Stimulated activated effector memory CD8-positive, alpha-beta T cell treated with anti-CD3 and anti-CD28 coated beads, Interleukin-12 subunit alpha, Interleukin-12 subunit beta, amount 100 ng/mL, for 72 hours (primary cell): ENCODE data around the gene PDCD1LG2.
"Not testable (repeated sequence)": the region's sequence is repeated elsewhere in the genome, so short reads cannot be mapped to it uniquely, and the experiment has no call there.

Source experiments
- ATAC-seq: fragments of 150-1000 bp; cut with Tn5 transposase; 2 replicates; pipeline ENCODE4 v1.10.0; 2021
- DNase-seq, 2 donors: peaks; one replicate each; pipeline ENCODE4 v3.0.0; 2021 to 2022; ENCODE audit warnings: low spot score in 2 of 2
- H3K27ac Mint-ChIP-seq: one replicate; pipeline ENCODE4 v1.8.0; 2022; ENCODE audit warnings: mild to moderate bottlenecking, mixed read lengths
- H3K36me3 Mint-ChIP-seq: one replicate; pipeline ENCODE4 v1.8.0; 2022; ENCODE audit warnings: mild to moderate bottlenecking, mixed read lengths
- H3K4me1 Mint-ChIP-seq: one replicate; pipeline ENCODE4 v1.8.0; 2022; ENCODE audit warnings: mixed read lengths
- H3K4me3 Mint-ChIP-seq: one replicate; pipeline ENCODE4 v1.8.0; 2022; ENCODE audit warnings: mild to moderate bottlenecking, mixed read lengths
- H3K9me3 Mint-ChIP-seq: one replicate; pipeline ENCODE4 v1.8.0; 2022; ENCODE audit warnings: mixed read lengths

The PDCD1LG2 gene

DNA sequence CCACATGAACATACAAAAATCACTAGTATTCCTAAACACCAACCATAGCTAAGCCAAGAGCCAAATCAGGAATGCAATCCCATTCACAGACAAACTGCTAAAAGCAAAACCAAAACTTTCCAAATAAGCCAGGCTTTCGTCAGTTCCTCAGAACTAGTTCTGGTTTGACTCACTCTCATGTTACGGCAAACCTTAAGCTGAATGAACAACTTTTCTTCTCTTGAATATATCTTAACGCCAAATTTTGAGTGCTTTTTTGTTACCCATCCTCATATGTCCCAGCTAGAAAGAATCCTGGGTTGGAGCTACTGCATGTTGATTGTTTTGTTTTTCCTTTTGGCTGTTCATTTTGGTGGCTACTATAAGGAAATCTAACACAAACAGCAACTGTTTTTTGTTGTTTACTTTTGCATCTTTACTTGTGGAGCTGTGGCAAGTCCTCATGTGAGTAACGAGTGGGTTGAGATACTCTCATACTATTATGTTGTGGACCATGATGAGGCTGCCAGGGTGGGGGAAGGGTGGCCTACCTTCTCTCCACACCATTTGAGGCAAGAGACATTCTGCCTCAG lies at the start of gene PDCD1LG2:
Gene PDCD1LG2, plus strand, starts transcription at position 172 of the 572 bp plus-strand sequence. CDS start 12,016 bp downstream, outside the sequence.
- peak; percentile 12 to 70 for DNase-seq
- peak; percentile 97 for ATAC-seq
- peak within 1 kb of the TSS; percentile 89 for H3K27ac Mint-ChIP-seq
- H3K4me3 Mint-ChIP-seq = peak within 1 kb of the TSS; percentile 62
- no peaks in the 10 kb centered on the region for H3K36me3 Mint-ChIP-seq
- peaks cover 3% of the 10 kb centered on the region for H3K9me3 Mint-ChIP-seq
- peaks cover 53% of the 10 kb centered on the region for H3K4me1 Mint-ChIP-seq

DNA sequence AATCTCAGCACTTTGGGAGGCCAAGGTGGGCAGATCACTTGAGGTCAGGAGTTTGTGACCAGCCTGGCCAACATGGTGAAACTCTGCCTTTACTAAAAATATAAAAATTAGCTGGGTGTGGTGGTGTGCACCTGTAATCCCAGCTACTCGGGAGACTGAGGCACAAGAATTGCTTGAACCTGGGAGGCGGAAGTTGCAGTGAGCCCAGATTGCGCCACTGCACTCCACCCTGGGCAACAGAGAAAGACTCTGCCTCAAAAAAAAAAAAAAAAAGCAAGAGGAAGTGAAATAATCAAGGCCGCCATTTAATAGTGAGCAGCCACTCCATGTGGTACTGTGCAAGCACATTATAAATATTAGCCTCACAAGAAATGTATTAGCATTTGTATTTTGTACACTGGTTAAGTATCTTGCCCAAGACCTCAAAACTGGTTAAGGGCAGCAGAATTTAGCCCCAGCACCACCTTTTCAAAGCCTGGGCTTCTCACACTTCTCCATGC lies 45.5 kb upstream of the PDCD1LG2 start:
- Mint-ChIP-seq H3K4me1 (peaks cover 37% of the 10 kb centered on the region), H3K27ac (peak overlapping the region; percentile 7), H3K36me3 (peaks cover 100% of the 10 kb centered on the region)
- not testable (repeated sequence) for ATAC-seq, H3K4me3 Mint-ChIP-seq, H3K9me3 Mint-ChIP-seq, DNase-seq

DNA sequence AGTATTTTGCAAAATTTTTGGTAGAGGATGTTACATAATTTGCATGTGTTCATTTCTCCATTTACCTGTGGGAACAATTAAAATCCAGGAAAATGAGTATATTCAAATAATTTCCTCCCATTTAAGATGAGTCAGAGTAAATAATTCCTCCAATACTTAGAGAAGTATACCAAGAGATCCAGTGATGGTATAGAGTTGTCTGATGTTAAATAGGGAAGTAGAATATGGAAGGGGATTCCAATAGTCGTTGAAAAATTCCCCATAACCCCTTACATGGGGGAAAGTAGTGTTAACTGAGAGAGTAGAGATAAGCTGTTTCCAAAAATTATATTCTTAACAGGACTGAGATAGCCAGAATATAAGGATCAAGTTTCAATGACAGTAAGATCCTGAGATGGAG lies 44.3 kb upstream of the PDCD1LG2 start:
- DNase-seq (no peak), ATAC-seq (no peak)
- H3K27ac Mint-ChIP-seq = peak overlapping the region; percentile 7
- no peaks in the 10 kb centered on the region for H3K9me3 Mint-ChIP-seq
- H3K36me3 Mint-ChIP-seq = peaks cover 98% of the 10 kb centered on the region
- no peak overlapping the region for H3K4me3 Mint-ChIP-seq
- H3K4me1 Mint-ChIP-seq = peaks cover 41% of the 10 kb centered on the region

DNA sequence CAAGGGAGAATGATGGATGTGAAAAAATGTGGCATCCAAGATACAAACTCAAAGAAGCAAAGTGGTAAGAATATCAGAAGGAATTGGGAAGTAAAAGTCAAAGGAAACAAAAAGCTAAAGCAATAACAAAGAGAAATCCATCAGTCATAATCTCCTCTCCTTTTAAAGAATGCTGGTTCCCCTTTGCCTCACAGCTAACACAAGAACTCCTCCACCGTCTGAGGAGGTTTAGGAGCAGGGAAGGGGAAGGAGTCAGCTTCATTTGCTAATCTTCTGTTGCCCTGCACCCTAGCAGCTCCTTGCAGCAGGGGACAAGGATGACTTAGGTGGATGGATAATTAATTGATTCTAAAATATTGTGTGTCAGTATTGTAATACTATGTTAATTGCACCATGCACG lies 43.6 kb upstream of the PDCD1LG2 start:
- peaks cover 44% of the 10 kb centered on the region for H3K4me1 Mint-ChIP-seq
- no peak overlapping the region for H3K27ac Mint-ChIP-seq
- ATAC-seq (no peak), DNase-seq (no peak)
- H3K4me3 Mint-ChIP-seq = no peak overlapping the region
- peaks cover 90% of the 10 kb centered on the region for H3K36me3 Mint-ChIP-seq
- H3K9me3 Mint-ChIP-seq = no peaks in the 10 kb centered on the region

DNA sequence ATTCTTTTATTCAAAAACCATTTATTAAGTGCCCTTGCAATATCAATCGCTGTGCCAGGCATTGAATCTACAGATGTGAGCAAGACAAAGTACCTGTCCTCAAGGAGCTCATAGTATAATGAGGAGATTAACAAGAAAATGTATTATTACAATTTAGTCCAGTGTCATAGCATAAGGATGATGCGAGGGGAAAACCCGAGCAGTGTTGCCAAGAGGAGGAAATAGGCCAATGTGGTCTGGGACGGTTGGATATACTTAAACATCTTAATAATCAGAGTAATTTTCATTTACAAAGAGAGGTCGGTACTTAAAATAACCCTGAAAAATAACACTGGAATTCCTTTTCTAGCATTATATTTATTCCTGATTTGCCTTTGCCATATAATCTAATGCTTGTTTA lies 41.5 kb upstream of the PDCD1LG2 start:
- H3K9me3 Mint-ChIP-seq = no peaks in the 10 kb centered on the region
- peaks cover 70% of the 10 kb centered on the region for H3K36me3 Mint-ChIP-seq
- peaks cover 44% of the 10 kb centered on the region for H3K4me1 Mint-ChIP-seq
- H3K4me3 Mint-ChIP-seq = no peak overlapping the region
- peak overlapping the region; percentile 9 for H3K27ac Mint-ChIP-seq
- ATAC-seq (no peak), DNase-seq (no peak)

DNA sequence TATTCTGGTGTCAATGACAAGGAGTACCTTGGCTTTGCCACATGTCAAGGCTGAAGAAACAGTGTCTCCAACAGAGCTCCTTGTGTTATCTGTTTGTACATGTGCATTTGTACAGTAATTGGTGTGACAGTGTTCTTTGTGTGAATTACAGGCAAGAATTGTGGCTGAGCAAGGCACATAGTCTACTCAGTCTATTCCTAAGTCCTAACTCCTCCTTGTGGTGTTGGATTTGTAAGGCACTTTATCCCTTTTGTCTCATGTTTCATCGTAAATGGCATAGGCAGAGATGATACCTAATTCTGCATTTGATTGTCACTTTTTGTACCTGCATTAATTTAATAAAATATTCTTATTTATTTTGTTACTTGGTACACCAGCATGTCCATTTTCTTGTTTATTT lies 40.2 kb upstream of the PDCD1LG2 start:
- ATAC-seq = no peak

DNA sequence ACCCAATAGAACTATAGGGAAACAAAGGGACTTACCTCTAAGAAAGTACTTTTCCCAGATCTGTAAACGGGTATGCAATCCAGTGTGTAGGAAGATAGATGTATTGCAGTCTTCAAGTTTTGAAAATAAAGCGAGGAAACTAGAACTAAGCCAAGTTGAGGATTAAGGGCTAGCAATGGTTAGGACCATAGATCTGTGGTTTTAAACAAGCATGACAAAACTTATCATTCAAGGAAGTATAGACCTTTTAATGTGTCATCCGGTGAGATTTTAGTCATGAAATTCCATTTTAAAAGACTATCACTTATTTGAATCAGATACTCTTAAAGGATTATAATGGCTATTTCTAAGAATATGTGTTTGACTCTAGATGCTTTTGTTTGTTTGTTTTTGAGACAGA lies 39.5 kb upstream of the PDCD1LG2 start:
- no peak overlapping the region for H3K27ac Mint-ChIP-seq
- ATAC-seq (peak; percentile 88), DNase-seq (no peak)
- H3K4me1 Mint-ChIP-seq = peaks cover 49% of the 10 kb centered on the region
- H3K9me3 Mint-ChIP-seq = no peaks in the 10 kb centered on the region
- H3K36me3 Mint-ChIP-seq = peaks cover 50% of the 10 kb centered on the region
- H3K4me3 Mint-ChIP-seq = no peak overlapping the region

More for the DNA sequence above, 40.2 kb upstream of the PDCD1LG2 start:
- Mint-ChIP-seq H3K4me3 (no peak overlapping the region), H3K4me1 (peaks cover 50% of the 10 kb centered on the region), H3K36me3 (peaks cover 57% of the 10 kb centered on the region), H3K27ac (no peak overlapping the region), H3K9me3 (no peaks in the 10 kb centered on the region)
- DNase-seq = no peak

DNA sequence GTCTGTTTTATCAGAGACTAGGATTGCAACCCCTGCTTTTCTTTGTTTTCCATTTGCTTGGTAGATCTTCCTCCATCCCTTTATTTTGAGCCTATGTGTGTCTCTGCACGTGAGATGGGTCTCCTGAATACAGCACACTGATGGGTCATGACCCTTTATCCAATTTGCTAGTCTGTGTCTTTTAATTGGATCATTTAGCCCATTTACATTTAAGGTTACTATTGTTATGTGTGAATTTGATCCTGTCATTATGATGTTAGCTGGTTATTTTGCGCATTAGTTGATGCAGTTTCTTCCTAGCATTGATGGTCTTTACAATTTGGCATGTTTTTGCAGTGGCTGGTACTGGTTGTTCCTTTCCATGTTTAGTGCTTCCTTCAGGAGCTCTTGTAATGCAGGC lies 34.7 kb upstream of the PDCD1LG2 start:
- not testable (repeated sequence) for ATAC-seq, H3K36me3 Mint-ChIP-seq, H3K9me3 Mint-ChIP-seq, H3K27ac Mint-ChIP-seq, H3K4me3 Mint-ChIP-seq, DNase-seq
- H3K4me1 Mint-ChIP-seq = peaks cover 36% of the 10 kb centered on the region

DNA sequence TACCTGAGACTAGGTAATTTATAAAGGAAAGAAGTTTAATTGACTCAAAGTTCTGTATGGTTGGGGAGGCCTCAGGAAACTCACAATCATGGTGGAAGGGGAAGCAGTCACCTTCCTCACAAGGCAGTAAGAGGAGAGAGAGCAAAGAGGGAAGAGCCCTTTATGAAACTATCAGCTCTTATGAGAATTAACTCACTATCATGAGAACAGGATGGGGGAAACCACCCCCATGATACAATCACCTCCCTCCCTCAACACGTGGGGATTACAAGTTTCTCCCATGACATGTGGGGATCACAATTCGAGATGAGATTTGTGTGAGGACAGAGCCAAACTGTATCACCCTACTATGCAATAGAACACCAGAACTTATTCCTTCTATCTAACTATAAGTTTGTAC lies 32.1 kb upstream of the PDCD1LG2 start:
- ATAC-seq = peak; percentile 82
- H3K27ac Mint-ChIP-seq = no peak overlapping the region
- H3K4me1 Mint-ChIP-seq = peaks cover 34% of the 10 kb centered on the region
- H3K4me3 Mint-ChIP-seq = no peak overlapping the region
- no peaks in the 10 kb centered on the region for H3K36me3 Mint-ChIP-seq
- DNase-seq = no peak
- H3K9me3 Mint-ChIP-seq = no peaks in the 10 kb centered on the region

DNA sequence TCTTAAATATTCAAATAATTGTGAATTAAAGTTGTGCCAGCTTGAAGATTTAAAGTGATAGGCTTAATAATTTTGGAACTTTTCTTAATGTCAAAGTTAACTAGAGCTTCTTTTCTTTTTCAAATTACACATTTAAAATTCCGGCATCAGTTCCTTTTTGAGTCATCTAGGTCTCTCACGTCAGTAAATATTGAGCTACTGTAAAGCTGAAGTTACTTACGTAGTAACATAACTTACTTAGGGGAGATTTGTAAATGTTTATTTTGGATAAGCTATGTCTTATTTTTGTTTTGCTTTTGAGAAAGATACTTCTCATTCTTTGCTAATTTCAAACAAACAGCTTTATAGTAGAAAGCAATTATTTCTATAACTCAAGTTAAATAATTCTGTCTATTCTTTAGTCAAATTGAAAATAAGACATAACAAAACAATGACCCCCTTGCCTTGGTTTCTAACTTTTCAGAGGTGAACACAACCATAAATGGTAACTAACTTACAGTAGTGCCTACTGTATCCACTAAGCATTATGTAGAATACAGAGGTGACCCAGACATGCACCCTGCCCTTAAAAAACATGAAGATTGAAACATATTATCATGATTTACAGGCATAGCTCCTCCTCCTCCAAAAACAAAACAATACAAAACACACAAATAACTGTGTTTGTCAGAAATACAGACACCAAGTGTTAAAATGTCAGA lies 30.2 kb upstream of the PDCD1LG2 start:
- Mint-ChIP-seq H3K4me1 (peaks cover 27% of the 10 kb centered on the region), H3K36me3 (no peaks in the 10 kb centered on the region), H3K27ac (no peak overlapping the region), H3K9me3 (no peaks in the 10 kb centered on the region), H3K4me3 (peak overlapping the region; percentile 8)
- no peak for DNase-seq
- peak; percentile 75 for ATAC-seq

DNA sequence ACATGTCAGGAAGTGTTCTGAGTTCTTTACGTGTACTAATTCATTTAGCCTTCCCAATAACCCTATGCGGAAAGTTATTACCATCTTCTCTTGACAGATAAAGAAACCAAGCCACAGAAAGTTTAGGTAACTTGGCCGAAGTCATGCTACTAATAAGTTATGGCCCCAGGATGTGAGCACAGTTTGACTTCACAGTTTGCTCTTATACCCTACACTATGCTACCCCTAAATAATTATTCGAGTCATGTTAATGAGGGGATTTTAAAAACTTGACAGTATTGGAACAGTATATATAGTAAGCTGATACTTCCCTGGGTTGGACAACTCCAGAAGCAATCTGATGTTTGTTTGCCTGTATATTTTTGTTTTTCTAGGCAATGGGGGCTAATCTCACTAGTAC lies 29.4 kb upstream of the PDCD1LG2 start:
- Mint-ChIP-seq H3K27ac (no peak overlapping the region), H3K4me3 (no peak overlapping the region), H3K9me3 (no peaks in the 10 kb centered on the region), H3K36me3 (no peaks in the 10 kb centered on the region), H3K4me1 (peaks cover 22% of the 10 kb centered on the region)
- DNase-seq = no peak
- no peak for ATAC-seq

DNA sequence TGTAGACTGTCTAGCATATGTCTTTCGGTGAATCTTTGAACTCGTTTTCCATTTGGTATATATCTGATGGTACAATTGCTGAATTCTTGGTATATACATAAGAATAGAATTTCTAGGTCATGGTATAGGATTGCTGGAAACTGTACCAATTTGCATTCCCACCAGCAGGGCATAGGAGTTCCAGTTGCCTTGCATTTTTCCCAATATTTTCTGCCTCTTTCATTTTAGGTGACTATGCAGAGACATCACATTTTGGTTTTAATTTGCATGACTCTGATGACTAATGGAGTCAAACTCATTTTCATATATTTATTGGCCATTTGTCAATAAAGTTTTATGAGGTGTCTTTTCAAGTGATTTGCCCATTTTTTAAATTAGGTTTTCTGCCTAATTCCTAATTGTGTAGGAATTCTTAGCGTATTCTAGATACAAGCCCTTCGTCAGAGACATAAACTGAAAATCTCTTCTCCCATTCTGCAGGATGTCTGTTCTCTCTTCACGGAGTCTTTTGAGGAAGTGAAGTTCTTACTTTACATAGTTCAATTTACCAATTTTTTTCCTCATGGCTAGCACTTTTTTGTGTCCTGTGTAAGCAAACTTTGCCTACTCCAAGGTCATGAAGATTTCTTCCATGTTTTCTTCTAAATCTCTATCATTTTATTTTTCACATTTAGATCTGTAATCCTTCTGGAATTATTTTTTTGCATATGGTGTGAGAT lies 28.9 kb upstream of the PDCD1LG2 start:
- no peak overlapping the region for H3K4me3 Mint-ChIP-seq
- H3K27ac Mint-ChIP-seq = no peak overlapping the region
- H3K9me3 Mint-ChIP-seq = no peaks in the 10 kb centered on the region
- DNase-seq = no peak
- no peaks in the 10 kb centered on the region for H3K36me3 Mint-ChIP-seq
- ATAC-seq = no peak
- H3K4me1 Mint-ChIP-seq = peaks cover 22% of the 10 kb centered on the region

DNA sequence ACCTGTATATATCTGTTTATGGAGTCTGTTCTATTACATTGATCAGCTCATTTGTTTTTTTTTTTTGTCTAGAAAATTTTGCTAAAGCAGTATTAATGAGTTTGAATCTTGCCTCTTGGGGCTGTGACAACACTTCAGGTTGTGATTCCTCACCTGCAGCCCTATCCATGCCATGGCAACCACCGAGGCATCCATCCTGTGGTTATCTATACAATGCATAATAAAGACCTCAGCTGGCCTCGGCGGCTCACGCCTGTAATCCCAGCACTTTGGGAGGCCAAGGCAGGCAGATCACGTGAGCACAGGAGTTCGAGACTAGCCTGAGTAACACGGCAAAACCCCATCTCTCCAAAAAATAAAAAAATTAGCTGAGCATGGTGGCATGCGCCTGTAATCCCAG lies 28.1 kb upstream of the PDCD1LG2 start:
- DNase-seq = no peak
- no peaks in the 10 kb centered on the region for H3K9me3 Mint-ChIP-seq
- H3K36me3 Mint-ChIP-seq = no peaks in the 10 kb centered on the region
- no peak for ATAC-seq
- H3K4me3 Mint-ChIP-seq = no peak overlapping the region
- H3K27ac Mint-ChIP-seq = no peak overlapping the region
- H3K4me1 Mint-ChIP-seq = peaks cover 22% of the 10 kb centered on the region

DNA sequence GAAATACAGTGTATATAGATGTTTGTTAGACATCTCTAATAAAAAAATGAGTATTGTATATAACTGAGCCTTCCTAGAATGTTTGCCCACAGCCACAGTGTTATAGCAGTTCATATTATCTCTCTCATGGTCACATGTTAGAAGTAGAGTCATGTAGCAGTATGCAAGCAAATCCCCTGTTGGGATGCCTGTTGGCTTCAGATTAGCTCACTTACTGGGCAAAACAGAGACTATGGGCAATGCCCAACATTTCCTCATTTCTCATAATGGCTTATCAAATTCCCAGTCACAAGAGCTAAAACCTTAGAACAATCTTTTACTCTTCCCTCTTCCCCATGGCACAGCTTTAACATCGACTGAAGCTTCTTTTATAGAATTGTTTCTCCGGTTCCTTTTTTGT lies 27.0 kb upstream of the PDCD1LG2 start:
- DNase-seq (no peak), ATAC-seq (no peak)
- H3K27ac Mint-ChIP-seq = no peak overlapping the region
- H3K36me3 Mint-ChIP-seq = no peaks in the 10 kb centered on the region
- H3K9me3 Mint-ChIP-seq = no peaks in the 10 kb centered on the region
- no peak overlapping the region for H3K4me3 Mint-ChIP-seq
- H3K4me1 Mint-ChIP-seq = peaks cover 16% of the 10 kb centered on the region

DNA sequence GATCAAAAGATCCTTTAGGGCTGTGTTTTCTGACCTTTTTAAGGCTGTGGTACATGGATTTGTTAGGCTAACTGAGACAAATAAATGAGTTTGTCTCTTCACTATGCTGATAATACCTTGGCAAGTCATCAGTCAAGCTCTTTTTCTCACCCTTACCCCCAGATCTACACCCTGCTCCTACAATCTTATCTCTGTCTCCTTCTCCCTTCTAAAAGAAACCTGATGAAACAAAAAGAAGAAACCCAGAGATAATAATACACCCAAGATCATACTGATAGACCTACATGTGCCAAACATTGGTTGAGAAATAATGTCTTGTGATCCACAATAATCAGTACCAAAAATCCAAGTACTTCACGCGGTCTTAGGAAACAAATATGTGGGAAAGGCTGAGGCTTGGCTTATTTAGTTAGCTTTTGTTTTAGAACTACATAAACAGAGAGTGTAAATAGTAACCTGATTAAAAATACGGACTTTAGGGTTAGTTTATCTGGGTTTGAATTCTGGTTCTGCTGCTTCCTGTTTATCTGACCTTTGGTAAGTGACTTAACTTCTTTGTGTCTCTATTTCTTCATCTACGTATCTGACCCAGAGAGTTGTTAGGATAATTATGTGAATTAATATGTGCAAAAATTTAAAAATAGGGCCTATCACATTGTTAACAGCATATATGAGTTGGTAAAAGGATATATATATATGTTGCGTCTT lies 24.8 kb upstream of the PDCD1LG2 start:
- ATAC-seq (no peak), DNase-seq (no peak)
- Mint-ChIP-seq H3K36me3 (no peaks in the 10 kb centered on the region), H3K4me3 (no peak overlapping the region), H3K27ac (no peak overlapping the region), H3K4me1 (peaks cover 5% of the 10 kb centered on the region), H3K9me3 (no peaks in the 10 kb centered on the region)
